GM12873 (cell line): ENCODE measurements around the gene ETV3.

Experiments
- CTCF ChIP-seq: IDR thresholded peaks from 2 replicates; pipeline ENCODE4 v1.5.1; 2012; ENCODE audit warnings: low read depth, mild to moderate bottlenecking, moderate library complexity, low read length, control low read depth; ENCODE audit not compliant: insufficient read depth; ENCODE audit errors: missing control alignments

ETV3 gene

GRCh38 chr1:157101149-157101548, 37.0 kb downstream of the ETV3 start:
- no peak for TF ChIP-seq CTCF

GRCh38 chr1:157099633-157100009, 38.6 kb downstream of the ETV3 start, which contains the start of gene ETV3L:
TSS of gene ETV3L (minus strand) at chr1:157099808. CDS start at chr1:157099523, 285 bp downstream.
- TF ChIP-seq CTCF: no peak

- TF ChIP-seq CTCF: no peak
Observed at GRCh38 chr1:157098519-157098918, 39.7 kb downstream of the ETV3 start.

- no peak for TF ChIP-seq CTCF
Observed at GRCh38 chr1:157097692-157098091, 40.5 kb downstream of the ETV3 start.

- TF ChIP-seq CTCF: no peak
Observed at GRCh38 chr1:157096881-157097280, 41.3 kb downstream of the ETV3 start.

GRCh38 chr1:157095551-157095950, 42.6 kb downstream of the ETV3 start:
- no peak for TF ChIP-seq CTCF

GRCh38 chr1:157095091-157095490, 43.1 kb downstream of the ETV3 start:
- no peak for TF ChIP-seq CTCF
